Activated CD8-positive, alpha-beta memory T cell treated with anti-CD3 and anti-CD28 coated beads for 1 hour (primary cell): Measurements from ENCODE around the gene PMPCA.
"Not testable (repeated sequence)": the region's sequence is repeated elsewhere in the genome, so short reads cannot be mapped to it uniquely, and the experiment has no call there.

Source experiments
- DNase-seq, 2 donors: peaks; one replicate each; pipeline ENCODE4 v3.0.0-alpha.2; 2020; ENCODE audit warnings: low read depth in 1 of 2; ENCODE audit errors: extremely low read depth in 1 of 2

Gene PMPCA

GRCh38 chr9:136392538-136393449, 17.7 kb upstream of the PMPCA start:
- DNase-seq = no peak

- DNase-seq = no peak
These were observed 16.9 kb upstream of the PMPCA start for GRCh38 chr9:136393531-136393930.

- DNase-seq = no peak
These were observed 16.0 kb upstream of the PMPCA start for GRCh38 chr9:136394312-136395019.

- DNase-seq = no peak
These were observed 15.5 kb upstream of the PMPCA start for GRCh38 chr9:136395020-136395340.

DNA sequence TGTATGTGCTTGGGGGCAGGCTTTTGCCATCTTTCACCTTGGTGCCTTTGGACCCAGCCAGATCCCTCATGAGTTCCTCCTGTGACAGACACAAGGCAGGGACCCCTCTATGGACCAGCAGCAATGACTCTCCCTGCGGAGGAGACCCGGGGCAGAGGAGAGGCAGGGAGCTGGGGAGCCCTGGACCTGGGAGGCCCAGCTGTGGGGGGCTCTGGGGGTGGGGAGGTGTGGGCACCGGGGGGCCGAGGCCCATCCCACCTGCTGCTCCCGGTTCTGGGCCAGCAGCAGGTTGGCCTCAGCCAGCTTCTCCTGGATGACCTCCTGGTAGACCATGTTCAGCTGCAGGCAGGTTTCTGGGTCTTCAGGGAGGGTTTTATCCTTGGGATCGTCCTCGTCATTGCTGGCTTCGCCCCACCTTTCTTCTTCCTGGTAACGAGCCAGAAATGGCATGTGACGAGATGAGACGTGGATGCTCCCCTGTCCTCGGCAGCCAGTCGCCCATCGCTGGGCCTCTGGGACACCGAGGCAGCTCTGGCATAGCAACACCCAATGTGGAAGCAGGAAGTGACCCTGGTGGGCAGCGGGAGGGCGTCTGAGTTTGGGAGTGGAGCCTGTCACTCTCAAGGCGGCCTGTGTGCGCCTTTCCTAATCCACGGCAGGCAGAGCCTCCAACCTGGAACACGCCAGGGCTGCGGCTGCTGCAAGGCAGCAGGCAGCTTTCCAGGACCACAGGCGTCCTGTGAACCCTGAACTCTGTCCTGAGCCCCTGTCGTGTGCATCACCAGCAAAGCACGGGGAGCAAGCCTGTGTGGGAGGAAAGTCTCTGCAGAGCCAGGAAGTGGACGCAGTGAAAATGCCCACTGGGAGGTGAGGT, 14.9 kb upstream of the PMPCA start:
- no peak for DNase-seq

DNA sequence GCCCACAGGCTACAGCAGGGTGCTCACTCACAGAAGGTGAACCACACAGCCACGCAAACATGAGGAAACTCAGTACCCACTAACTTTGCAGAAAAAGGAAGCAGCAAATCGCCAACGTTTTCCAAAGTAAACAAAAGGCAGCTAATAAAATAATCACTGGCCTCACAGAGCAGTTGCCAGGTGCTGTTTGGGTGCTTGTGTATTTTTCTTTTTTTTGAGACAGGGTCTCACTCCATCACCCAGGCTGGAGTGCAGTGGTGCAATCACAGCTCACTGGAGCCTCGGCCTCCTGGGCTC, 14.3 kb upstream of the PMPCA start:
- no peak for DNase-seq

DNA sequence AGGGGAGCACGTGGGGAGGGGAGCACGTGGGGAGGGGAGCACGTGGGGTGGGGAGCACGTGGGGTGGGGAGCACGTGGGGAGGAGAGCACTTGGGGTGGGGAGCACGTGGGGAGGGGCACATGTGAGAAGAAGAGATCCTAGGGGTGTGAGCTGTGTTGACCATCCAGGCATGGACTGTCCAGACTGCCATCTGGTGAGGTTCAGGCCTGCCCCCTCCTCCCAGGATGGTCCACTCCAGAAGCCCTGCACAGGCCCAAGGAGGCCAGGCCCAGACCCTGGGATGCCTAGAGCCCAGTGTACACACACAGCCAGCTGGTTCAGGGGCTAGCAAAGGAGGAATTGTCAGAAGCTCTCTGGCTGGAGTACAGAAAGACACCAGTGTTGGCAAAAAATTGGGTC, 12.8 kb upstream of the PMPCA start:
- no peak for DNase-seq

DNA sequence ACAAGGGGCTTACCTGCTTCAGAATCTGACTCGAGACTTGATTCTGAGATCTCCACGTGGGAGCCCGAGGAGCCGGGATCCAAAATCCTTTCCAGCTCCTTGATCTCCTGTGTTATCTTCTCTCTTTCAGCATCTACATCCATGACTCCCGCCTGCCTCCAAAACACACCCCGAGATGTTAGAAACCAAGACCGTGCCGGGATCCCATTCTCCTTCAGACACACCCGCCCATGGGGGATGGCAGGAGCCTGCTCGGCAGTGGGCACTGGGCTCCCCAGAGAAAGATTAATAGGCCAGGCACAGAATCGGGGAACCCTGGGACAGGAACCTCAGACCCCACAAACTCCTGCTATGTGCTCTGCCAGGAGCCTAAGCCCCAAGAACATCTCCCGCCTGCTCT, 12.2 kb upstream of the PMPCA start:
- DNase-seq = no peak

GRCh38 chr9:136399176-136400037, 11.1 kb upstream of the PMPCA start:
- DNase-seq = no peak

GRCh38 chr9:136400038-136400834, 10.2 kb upstream of the PMPCA start, which contains the start of gene SNAPC4:
Gene SNAPC4 (minus strand): TSS chr9:136400170. CDS start chr9:136398428, 1,742 bp downstream.
- peak; percentile 44 to 78 for DNase-seq

DNA sequence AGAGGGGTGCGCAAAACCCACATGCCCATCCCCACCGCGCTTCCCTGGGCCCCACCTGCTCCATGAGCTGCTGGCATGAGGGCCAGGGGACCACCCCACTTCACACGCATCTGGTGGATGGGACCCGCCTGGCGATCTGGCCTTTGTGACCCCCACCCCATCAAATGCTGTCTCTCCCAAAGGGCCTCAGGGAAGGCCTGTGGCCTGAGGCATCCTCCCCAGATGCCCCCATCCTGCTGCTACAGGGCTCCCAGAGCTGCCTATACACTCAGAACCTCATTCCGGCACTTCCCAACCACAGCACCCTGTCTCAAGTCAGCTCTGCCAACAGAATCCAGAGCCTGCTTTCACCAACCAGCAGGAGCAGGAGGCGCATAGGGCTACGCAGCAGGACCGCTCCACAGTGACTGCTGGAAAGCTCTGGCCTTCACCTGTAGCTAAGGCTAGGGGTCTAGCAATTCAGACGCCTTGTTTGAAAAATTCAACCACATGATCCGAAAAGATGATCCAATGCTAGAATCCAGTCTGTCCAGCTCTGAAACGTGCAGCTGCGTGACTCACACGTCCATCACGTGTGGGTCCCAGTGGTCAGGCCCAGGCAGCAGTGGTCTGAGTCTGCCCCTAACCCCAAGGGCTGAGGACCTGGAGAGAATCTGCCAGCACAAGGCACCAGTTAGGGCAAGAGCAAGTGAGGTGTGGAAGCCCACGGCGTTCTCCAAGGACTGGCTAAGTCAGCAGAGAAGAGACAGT, 9.1 kb upstream of the PMPCA start:
- no peak for DNase-seq

GRCh38 chr9:136402067-136402466, 8.4 kb upstream of the PMPCA start:
- DNase-seq = no peak

- DNase-seq = peak; percentile 37 to 44
These were observed 6.9 kb upstream of the PMPCA start for GRCh38 chr9:136403538-136403914.

DNA sequence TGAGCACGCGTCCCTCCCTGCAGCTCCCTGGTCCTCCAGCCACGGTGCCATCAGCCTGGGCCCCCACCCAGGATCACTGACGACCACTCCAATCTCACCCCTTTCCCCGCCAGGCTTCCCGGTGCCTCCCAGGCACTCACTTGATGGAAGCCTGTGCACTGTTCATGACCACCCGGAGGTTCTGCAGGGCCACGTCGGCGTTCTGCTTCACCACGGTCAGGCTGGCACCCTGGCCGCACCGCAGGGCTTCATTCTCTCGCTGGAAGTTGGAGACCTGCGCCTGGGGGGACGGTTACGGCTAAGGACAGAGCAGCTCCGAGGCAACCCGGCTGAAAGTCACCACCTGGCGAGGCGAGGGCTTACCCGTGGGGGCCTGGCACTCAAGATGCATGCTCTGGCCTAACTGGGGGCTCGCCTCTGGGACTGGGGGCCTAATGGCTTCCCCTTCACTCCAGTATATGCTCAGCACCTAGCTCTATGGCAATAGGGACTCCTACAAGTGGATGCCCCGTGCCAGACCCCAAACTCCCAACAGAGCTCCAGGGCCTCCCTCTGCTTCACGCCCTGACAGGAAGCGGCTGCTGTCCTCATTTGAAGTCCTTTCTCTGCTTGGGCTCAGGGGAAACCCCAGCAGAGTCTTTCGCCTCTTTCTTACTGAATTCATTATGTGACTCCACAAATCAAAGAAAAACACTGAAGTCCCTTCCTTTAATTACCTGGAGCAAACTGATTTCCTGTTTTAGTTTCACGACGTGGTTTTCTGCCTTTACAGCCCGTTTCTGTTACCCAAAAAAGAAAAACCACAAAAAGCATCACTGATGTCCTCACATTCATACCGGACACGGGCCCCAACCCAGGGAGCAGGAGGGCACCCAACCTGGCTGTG, 6.3 kb upstream of the PMPCA start:
- DNase-seq = no peak

DNA sequence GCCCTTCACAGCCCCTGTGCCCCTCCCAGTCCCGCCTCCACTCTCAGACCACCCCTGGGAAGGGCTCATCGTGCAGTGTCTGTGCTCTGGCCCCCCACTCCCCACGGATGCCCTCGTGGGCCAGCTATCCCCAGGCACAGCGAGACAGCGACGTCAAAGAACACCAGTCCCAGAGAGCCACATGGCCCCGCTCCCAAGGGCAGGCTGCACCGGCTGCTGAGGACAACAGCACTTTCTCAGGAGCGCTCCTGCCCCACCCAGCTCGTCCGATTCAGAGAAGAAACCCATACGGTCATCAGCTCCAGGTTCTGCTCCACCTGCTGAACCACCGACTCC, 5.7 kb upstream of the PMPCA start:
- DNase-seq = no peak

DNA sequence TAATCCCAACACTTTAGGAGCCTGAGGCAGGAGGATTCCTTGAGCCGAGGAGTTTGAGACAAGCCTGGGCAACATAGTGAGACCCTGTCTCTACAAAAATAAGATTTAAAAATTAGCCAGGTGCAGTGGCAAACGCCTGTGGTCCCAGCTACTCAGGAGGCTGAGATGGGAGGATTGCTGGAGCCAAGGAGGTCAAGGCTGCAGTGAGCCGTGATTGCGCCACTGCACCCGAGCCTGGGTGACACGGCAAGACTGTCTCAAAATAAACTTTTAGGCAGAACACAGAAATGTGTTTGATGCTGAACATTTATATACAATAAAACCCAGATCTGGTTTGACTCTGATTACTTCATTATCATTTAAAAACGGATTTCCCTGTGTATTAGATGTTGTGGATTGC, 5.0 kb upstream of the PMPCA start:
- DNase-seq = no peak

GRCh38 chr9:136405904-136406303, 4.6 kb upstream of the PMPCA start:
- DNase-seq = not testable (repeated sequence)

GRCh38 chr9:136407061-136407460, 3.4 kb upstream of the PMPCA start:
- not testable (repeated sequence) for DNase-seq
